NCI-H1417 treated with DMSO at 0.1 percent for 48 hours (cell line): ENCODE results near the gene PDE4D.
"Not testable (repeated sequence)": the region's sequence is repeated elsewhere in the genome, so short reads cannot be mapped to it uniquely, and the experiment has no call there.

Source experiments
- DNase-seq: peaks from one replicate; lab custom pipeline; 2025; lab: John Stamatoyannopoulos, UW

Gene PDE4D

GRCh38 chr5:59420596-59420995 lies 472.9 kb downstream of the PDE4D start:
- DNase-seq: no peak

- no peak for DNase-seq
Measured at GRCh38 chr5:59418808-59419207, 474.7 kb downstream of the PDE4D start.

- no peak for DNase-seq
Measured at GRCh38 chr5:59416451-59416850, 477.1 kb downstream of the PDE4D start.

GRCh38 chr5:59416026-59416425 lies 477.5 kb downstream of the PDE4D start:
- no peak for DNase-seq

GRCh38 chr5:59412428-59412827 lies 481.1 kb downstream of the PDE4D start:
- DNase-seq: no peak

- DNase-seq: not testable (repeated sequence)
Measured at GRCh38 chr5:59408997-59409396, 484.5 kb downstream of the PDE4D start.

GRCh38 chr5:59407967-59408366 lies 485.6 kb downstream of the PDE4D start:
- DNase-seq: no peak

- DNase-seq: peak; percentile 22
Measured at GRCh38 chr5:59401637-59402036, 491.9 kb downstream of the PDE4D start.

GRCh38 chr5:59394956-59395355 lies 498.6 kb downstream of the PDE4D start:
- DNase-seq: not testable (repeated sequence)

GRCh38 chr5:59393585-59394420 lies 499.7 kb downstream of the PDE4D start:
- DNase-seq: no peak

- DNase-seq: no peak
Measured at GRCh38 chr5:59391576-59391975, 501.9 kb downstream of the PDE4D start.

GRCh38 chr5:59390989-59391388 lies 502.5 kb downstream of the PDE4D start:
- DNase-seq: no peak

GRCh38 chr5:59390074-59390659 lies 503.4 kb downstream of the PDE4D start:
- DNase-seq: no peak

- no peak for DNase-seq
Measured at GRCh38 chr5:59387127-59387526, 506.4 kb downstream of the PDE4D start.

GRCh38 chr5:59385700-59386099 lies 507.8 kb downstream of the PDE4D start:
- DNase-seq: no peak

GRCh38 chr5:59380350-59380951 lies 513.1 kb downstream of the PDE4D start:
- peak; percentile 11 for DNase-seq

GRCh38 chr5:59374036-59374435 lies 519.5 kb downstream of the PDE4D start:
- not testable (repeated sequence) for DNase-seq

GRCh38 chr5:59371525-59372127 lies 521.9 kb downstream of the PDE4D start:
- DNase-seq: no peak

- DNase-seq: no peak
Measured at GRCh38 chr5:59368951-59369350, 524.6 kb downstream of the PDE4D start.

- DNase-seq: no peak
Measured at GRCh38 chr5:59367791-59368394, 525.6 kb downstream of the PDE4D start.

- DNase-seq: no peak
Measured at GRCh38 chr5:59366784-59367183, 526.7 kb downstream of the PDE4D start.

- no peak for DNase-seq
Measured at GRCh38 chr5:59362438-59362837, 531.1 kb downstream of the PDE4D start.
